Osteoblast (primary cell): Measurements from ENCODE around the gene PROX2. TPM values are rescaled to one million over a fixed set of nuclear protein-coding genes. Genes with fewer than 3 reads are reported as not detected.
A peak's percentile ranks its signal among the peaks of the same experiment; 100 is the strongest.

ENCODE experiments used
- DNase-seq: peaks from one replicate; pipeline ENCODE4 v3.0.0; 2011; ENCODE audit warnings: low spot score, mixed read lengths; ENCODE audit not compliant: insufficient read length; ENCODE audit errors: missing footprints
- H2AFZ ChIP-seq: 2 replicates; pipeline ENCODE4 v1.6.0; 2011; ENCODE audit warnings: mild to moderate bottlenecking, low read length
- H3K27ac ChIP-seq: 2 replicates; pipeline ENCODE4 v1.5.1; 2011; ENCODE audit warnings: mild to moderate bottlenecking, low read depth, low read length, moderate library complexity
- H3K27me3 ChIP-seq: 2 replicates; pipeline ENCODE4 v1.6.0; 2012; ENCODE audit warnings: mild to moderate bottlenecking, control low read depth, inconsistent platforms, low read length, moderate library complexity; ENCODE audit not compliant: insufficient read depth
- H3K36me3 ChIP-seq: 2 replicates; pipeline ENCODE4 v1.5.1; 2011; ENCODE audit warnings: mild to moderate bottlenecking, low read length, control low read depth, moderate library complexity; ENCODE audit not compliant: insufficient read depth
- H3K4me1 ChIP-seq: 2 replicates; pipeline ENCODE4 v1.5.1; 2011; ENCODE audit warnings: mild to moderate bottlenecking, low read length, control low read depth, moderate library complexity; ENCODE audit not compliant: insufficient read depth
- H3K4me2 ChIP-seq: 2 replicates; pipeline ENCODE4 v1.6.0; 2011; ENCODE audit warnings: mild to moderate bottlenecking, low read length; ENCODE audit not compliant: insufficient read depth
- H3K4me3 ChIP-seq: fragments of 200-600 bp; sonication (generic); 3 replicates; pipeline ENCODE4 v1.5.1; 2012; ENCODE audit warnings: mild to moderate bottlenecking, low read length, inconsistent platforms; ENCODE audit not compliant: insufficient read depth
- H3K79me2 ChIP-seq: 2 replicates; pipeline ENCODE4 v1.6.0; 2012; ENCODE audit warnings: mild to moderate bottlenecking, low read length, control low read depth, inconsistent platforms; ENCODE audit not compliant: insufficient read depth
- H3K9me3 ChIP-seq: 2 replicates; pipeline ENCODE4 v1.5.1; 2011; ENCODE audit warnings: low read depth, low read length, control low read depth
- H4K20me1 ChIP-seq: 2 replicates; pipeline ENCODE4 v1.6.0; 2012; ENCODE audit warnings: mild to moderate bottlenecking, low read length, control low read depth; ENCODE audit not compliant: insufficient read depth
- CTCF ChIP-seq: IDR thresholded peaks from 2 replicates; pipeline ENCODE4 v1.5.1; 2011; ENCODE audit warnings: mild to moderate bottlenecking, low read depth, low read length, moderate library complexity; ENCODE audit errors: extremely low read depth
- total RNA-seq: library from RNA; depleted of rRNA; stranded (reverse); fragments of >200 nt; gene quantifications from 2 replicates; pipeline ENCODE4 v1.2.3, GENCODE V29; 2012

Gene PROX2
- total RNA-seq, 1 donor, result not detected

GRCh38 chr14:74836251-74836960 lies 39.5 kb downstream of the PROX2 start:
- DNase-seq, result no peak
- Histone ChIP-seq H4K20me1 (no peaks in the 10 kb centered on the region), H3K27me3 (no peaks in the 10 kb centered on the region), H3K4me1 (peaks cover 34% of the 10 kb centered on the region), H3K79me2 (no peaks in the 10 kb centered on the region), H3K9me3 (no peaks in the 10 kb centered on the region), H3K4me2 (no peak overlapping the region), H2AFZ (no peak overlapping the region), H3K36me3 (peaks cover 5% of the 10 kb centered on the region), H3K27ac (no peak overlapping the region), H3K4me3 (no peak overlapping the region)
- TF ChIP-seq CTCF, result no peak

GRCh38 chr14:74835645-74836250 lies 40.2 kb downstream of the PROX2 start:
- Histone ChIP-seq H2AFZ (no peak overlapping the region), H3K4me1 (peaks cover 34% of the 10 kb centered on the region), H3K27ac (no peak overlapping the region), H3K79me2 (no peaks in the 10 kb centered on the region), H4K20me1 (no peaks in the 10 kb centered on the region), H3K9me3 (no peaks in the 10 kb centered on the region), H3K27me3 (no peaks in the 10 kb centered on the region), H3K36me3 (peaks cover 6% of the 10 kb centered on the region), H3K4me2 (no peak overlapping the region), H3K4me3 (no peak overlapping the region)
- no peak for TF ChIP-seq CTCF
- no peak for DNase-seq

GRCh38 chr14:74834692-74835392 lies 41.1 kb downstream of the PROX2 start:
- Histone ChIP-seq H3K4me1 (peaks cover 34% of the 10 kb centered on the region), H3K27me3 (no peaks in the 10 kb centered on the region), H3K79me2 (no peaks in the 10 kb centered on the region), H3K4me3 (no peak overlapping the region), H3K36me3 (peaks cover 6% of the 10 kb centered on the region), H3K27ac (no peak overlapping the region), H4K20me1 (no peaks in the 10 kb centered on the region), H3K4me2 (peak overlapping the region; percentile 0), H2AFZ (no peak overlapping the region), H3K9me3 (no peaks in the 10 kb centered on the region)
- no peak for DNase-seq
- no peak for TF ChIP-seq CTCF

GRCh38 chr14:74832849-74833248 lies 43.1 kb downstream of the PROX2 start:
- H3K4me3 ChIP-seq, result no peak overlapping the region
- no peak overlapping the region for H3K4me2 ChIP-seq
- no peak overlapping the region for H2AFZ ChIP-seq
- no peaks in the 10 kb centered on the region for H4K20me1 ChIP-seq
- no peak for DNase-seq
- H3K36me3 ChIP-seq, result peaks cover 14% of the 10 kb centered on the region
- no peak for TF ChIP-seq CTCF
- no peak overlapping the region for H3K27ac ChIP-seq
- no peaks in the 10 kb centered on the region for H3K9me3 ChIP-seq
- H3K4me1 ChIP-seq, result peaks cover 31% of the 10 kb centered on the region
- no peaks in the 10 kb centered on the region for H3K27me3 ChIP-seq
- H3K79me2 ChIP-seq, result no peaks in the 10 kb centered on the region
